ENCODE data around the gene PTTG1IP2.

PTTG1IP2 gene

GRCh38 chr7:90502539-90502938 lies 33.1 kb downstream of the PTTG1IP2 start:
- H3K4me3 ChIP-seq (ENCODE audit: low read depth, low read length): no peak overlapping the region
- TF ChIP-seq CTCF (IDR thresholded peaks at IDR 0.05; ENCODE audit: low read depth, low read length, missing control alignments): no peak
- no peak for DNase-seq (ENCODE audit: low read depth)

GRCh38 chr7:90503367-90503766 lies 33.9 kb downstream of the PTTG1IP2 start:
- no peak overlapping the region for H3K4me3 ChIP-seq (ENCODE audit: low read depth, low read length)
- DNase-seq (ENCODE audit: low read depth): no peak
- no peak for TF ChIP-seq CTCF (IDR thresholded peaks at IDR 0.05; ENCODE audit: low read depth, low read length, missing control alignments)

GRCh38 chr7:90507692-90508091 lies 38.3 kb downstream of the PTTG1IP2 start:
- no peak for TF ChIP-seq CTCF (IDR thresholded peaks at IDR 0.05; ENCODE audit: low read depth, low read length, missing control alignments)
- no peak for DNase-seq (ENCODE audit: low read depth)
- H3K4me3 ChIP-seq (ENCODE audit: low read depth, low read length): no peak overlapping the region

GRCh38 chr7:90511776-90512175 lies 42.3 kb downstream of the PTTG1IP2 start:
- DNase-seq (ENCODE audit: low read depth): no peak
- no peak for TF ChIP-seq CTCF (IDR thresholded peaks at IDR 0.05; ENCODE audit: low read depth, low read length, missing control alignments)
- H3K4me3 ChIP-seq (ENCODE audit: low read depth, low read length): no peak overlapping the region

- DNase-seq (ENCODE audit: low read depth): no peak
- H3K4me3 ChIP-seq (ENCODE audit: low read depth, low read length): no peak overlapping the region
- no peak for TF ChIP-seq CTCF (IDR thresholded peaks at IDR 0.05; ENCODE audit: low read depth, low read length, missing control alignments)
Observed at GRCh38 chr7:90512821-90513254, 43.4 kb downstream of the PTTG1IP2 start.

GRCh38 chr7:90516257-90516656 lies 46.8 kb downstream of the PTTG1IP2 start:
- no peak overlapping the region for H3K4me3 ChIP-seq (ENCODE audit: low read depth, low read length)
- no peak for DNase-seq (ENCODE audit: low read depth)
- no peak for TF ChIP-seq CTCF (IDR thresholded peaks at IDR 0.05; ENCODE audit: low read depth, low read length, missing control alignments)

GRCh38 chr7:90518630-90519029 lies 49.2 kb downstream of the PTTG1IP2 start:
- no peak for DNase-seq (ENCODE audit: low read depth)
- TF ChIP-seq CTCF (IDR thresholded peaks at IDR 0.05; ENCODE audit: low read depth, low read length, missing control alignments): no peak

More at GRCh38 chr7:90518630-90519029, 49.2 kb downstream of the PTTG1IP2 start:
- no peak overlapping the region for H3K4me3 ChIP-seq (ENCODE audit: low read depth, low read length)
